GM19035 (cell line): ENCODE measurements around the gene NCBP2.
A peak's percentile ranks its signal among the peaks of the same experiment; 100 is the strongest.
"Not testable (repeated sequence)": the region's sequence is repeated elsewhere in the genome, so short reads cannot be mapped to it uniquely, and the experiment has no call there.

ENCODE experiments used
- ATAC-seq: cut with Tn5 transposase; IDR thresholded peaks from one replicate; pipeline ENCODE4 v1.9.1; 2021; ENCODE audit not compliant: unreplicated experiment

Gene NCBP2

GRCh38 chr3:196968233-196969133, 26.2 kb upstream of the NCBP2 start, which contains the start of gene PIGZ:
Gene PIGZ, minus strand, starts transcription at chr3:196968833. Its CDS starts 16,802 bp downstream, at chr3:196952031.
- ATAC-seq: peak; percentile 61

- no peak for ATAC-seq
Measured at GRCh38 chr3:196967412-196968232, 25.3 kb upstream of the NCBP2 start.

GRCh38 chr3:196966526-196967401, 24.4 kb upstream of the NCBP2 start:
- ATAC-seq: no peak

GRCh38 chr3:196965804-196966173, 23.5 kb upstream of the NCBP2 start:
- ATAC-seq: no peak

GRCh38 chr3:196965112-196965803, 22.9 kb upstream of the NCBP2 start:
- ATAC-seq: no peak

GRCh38 chr3:196963631-196963953, 21.3 kb upstream of the NCBP2 start:
- ATAC-seq: no peak

- no peak for ATAC-seq
Measured at GRCh38 chr3:196962930-196963630, 20.8 kb upstream of the NCBP2 start.

- ATAC-seq: no peak
Measured at GRCh38 chr3:196962108-196962929, 20.0 kb upstream of the NCBP2 start.

- no peak for ATAC-seq
Measured at GRCh38 chr3:196954832-196955231, 12.5 kb upstream of the NCBP2 start.

GRCh38 chr3:196951371-196951770, 9.0 kb upstream of the NCBP2 start:
- ATAC-seq: no peak

- ATAC-seq: no peak
Measured at GRCh38 chr3:196949750-196950149, 7.4 kb upstream of the NCBP2 start.

GRCh38 chr3:196949285-196949619, 6.9 kb upstream of the NCBP2 start:
- no peak for ATAC-seq

GRCh38 chr3:196948442-196949284, 6.3 kb upstream of the NCBP2 start:
- ATAC-seq: no peak

- no peak for ATAC-seq
Measured at GRCh38 chr3:196947860-196948441, 5.6 kb upstream of the NCBP2 start.

GRCh38 chr3:196947136-196947859, 5.0 kb upstream of the NCBP2 start:
- no peak for ATAC-seq

- not testable (repeated sequence) for ATAC-seq
Measured at GRCh38 chr3:196944037-196944790, 1.9 kb upstream of the NCBP2 start.

GRCh38 chr3:196942915-196943277, 568 bp upstream of the NCBP2 start:
- ATAC-seq: peak; percentile 7
